IMR-90 (cell line): Measurements from ENCODE around the gene BRAF. TPM values are rescaled to one million over a fixed set of nuclear protein-coding genes. Genes with fewer than 3 reads are reported as not detected.

Experiments used
- ATAC-seq: fragments of 200-7000 bp; cut with Tn5 transposase; 2 replicates; pipeline ENCODE4 v1.9.1; 2020; ENCODE audit warnings: low read depth, mild to moderate bottlenecking, moderate library complexity
- BruUV-seq: library from RNA; stranded (reverse); fragments of 400-500 nt; replicated peaks from 2 replicates; lab custom pipeline; 2021; lab: Mats Ljungman, UMichigan
- CTCF ChIA-PET: fragments of 300-600 bp; formaldehyde crosslinking; extraction: SDS; loops from one replicate; lab custom pipeline; 2021; ENCODE audit warnings: antibody characterized with exemption; lab: Yijun Ruan, JAX
- POLR2A ChIA-PET: fragments of 300-600 bp; sonication (Branson Sonifier 250); formaldehyde crosslinking; loops from one replicate; lab custom pipeline; 2022; ENCODE audit warnings: antibody characterized with exemption; ENCODE audit not compliant: unreplicated experiment; lab: Charles Lee
- DNase-seq: peaks from one replicate; pipeline ENCODE4 v3.0.0; 2013
- H2AFZ ChIP-seq: replicated peaks from 2 replicates; pipeline ENCODE3; 2013; ENCODE audit warnings: low read length, mild to moderate bottlenecking; ENCODE audit not compliant: poor library complexity
- H2AK5ac ChIP-seq: 2 replicates; pipeline ENCODE4 v1.6.1; 2013; ENCODE audit warnings: low read depth, low read length, inconsistent platforms
- H2AK9ac ChIP-seq: replicated peaks from 2 replicates; pipeline ENCODE3; 2013; ENCODE audit warnings: mild to moderate bottlenecking, low read depth, low read length, moderate library complexity; ENCODE audit not compliant: poor library complexity
- H2BK120ac ChIP-seq: 2 replicates; pipeline ENCODE4 v1.6.1; 2013; ENCODE audit warnings: low read depth, low read length, inconsistent platforms
- H2BK15ac ChIP-seq: 3 replicates; pipeline ENCODE4 v1.6.1; 2013; ENCODE audit warnings: low read depth, low read length, inconsistent platforms
- H2BK20ac ChIP-seq: 2 replicates; pipeline ENCODE4 v1.6.1; 2013; ENCODE audit warnings: low read depth, mild to moderate bottlenecking, inconsistent platforms, low read length, moderate library complexity
- H2BK5ac ChIP-seq: 2 replicates; pipeline ENCODE4 v1.6.1; 2013; ENCODE audit warnings: mild to moderate bottlenecking, low read depth, low read length, inconsistent platforms; ENCODE audit not compliant: poor library complexity, severe bottlenecking
- H3K14ac ChIP-seq: replicated peaks from 2 replicates; pipeline ENCODE4 v1.6.1; 2013; ENCODE audit warnings: low read depth, low read length, inconsistent platforms
- H3K18ac ChIP-seq: 2 replicates; pipeline ENCODE4 v1.6.1; 2013; ENCODE audit warnings: low read depth, low read length, control low read depth
- H3K23ac ChIP-seq: 2 replicates; pipeline ENCODE4 v1.6.1; 2013; ENCODE audit warnings: low read depth, low read length, inconsistent platforms
- H3K27ac ChIP-seq: 2 replicates; pipeline ENCODE4 v1.5.1; 2013; ENCODE audit warnings: mild to moderate bottlenecking, control low read depth, low read length; ENCODE audit not compliant: insufficient read depth
- H3K27me3 ChIP-seq: 2 replicates; pipeline ENCODE4 v1.6.1; 2013; ENCODE audit warnings: low read length; ENCODE audit not compliant: control insufficient read depth, insufficient read depth
- H3K36me3 ChIP-seq: 2 replicates; pipeline ENCODE4 v1.6.1; 2013; ENCODE audit warnings: low read length, mixed read lengths; ENCODE audit not compliant: control insufficient read depth, insufficient read depth
- H3K4ac ChIP-seq: 2 replicates; pipeline ENCODE4 v1.6.1; 2013; ENCODE audit warnings: low read depth, low read length, inconsistent platforms
- H3K4me1 ChIP-seq: 2 replicates; pipeline ENCODE4 v1.6.1; 2013; ENCODE audit warnings: low read length, mixed read lengths; ENCODE audit not compliant: control insufficient read depth, insufficient read depth
- H3K4me2 ChIP-seq: 2 replicates; pipeline ENCODE4 v1.6.1; 2013; ENCODE audit warnings: low read depth, mild to moderate bottlenecking, control low read depth, low read length, moderate library complexity
- H3K4me3 ChIP-seq: 2 replicates; pipeline ENCODE4 v1.5.1; 2013; ENCODE audit warnings: low read depth, mild to moderate bottlenecking, control low read depth, low read length, moderate library complexity; ENCODE audit not compliant: insufficient read depth
- H3K56ac ChIP-seq: 2 replicates; pipeline ENCODE4 v1.6.1; 2013; ENCODE audit warnings: low read length, inconsistent platforms; ENCODE audit not compliant: insufficient read depth; ENCODE audit errors: extremely low read depth
- H3K79me1 ChIP-seq, 2 experiments: 2 replicates each; pipeline ENCODE4 v1.6.1; 2013; ENCODE audit warnings: low read length in 2 of 2, inconsistent platforms in 1 of 2, low read depth in 1 of 2
- H3K9ac ChIP-seq: 2 replicates; pipeline ENCODE4 v1.6.1; 2013; ENCODE audit warnings: low read depth, low read length, control low read depth
- H3K9me1 ChIP-seq: 2 replicates; pipeline ENCODE4 v1.6.1; 2013; ENCODE audit warnings: low read length, inconsistent platforms; ENCODE audit not compliant: insufficient read depth
- H3K9me3 ChIP-seq: 2 replicates; pipeline ENCODE4 v1.6.1; 2013; ENCODE audit warnings: low read length; ENCODE audit not compliant: control insufficient read depth, insufficient read depth
- H4K20me1 ChIP-seq: 2 replicates; pipeline ENCODE4 v1.6.1; 2013; ENCODE audit warnings: low read length, inconsistent platforms; ENCODE audit not compliant: insufficient read depth
- H4K5ac ChIP-seq: 2 replicates; pipeline ENCODE4 v1.6.1; 2013; ENCODE audit warnings: mild to moderate bottlenecking, low read depth, low read length, control low read depth
- H4K8ac ChIP-seq, 2 experiments: 2 replicates each; pipeline ENCODE4 v1.6.1; 2013; ENCODE audit warnings: low read depth in 2 of 2, low read length in 2 of 2, control low read depth in 1 of 2, inconsistent platforms in 1 of 2
- H4K91ac ChIP-seq: 2 replicates; pipeline ENCODE4 v1.6.1; 2013; ENCODE audit warnings: low read depth, low read length, inconsistent platforms; ENCODE audit not compliant: insufficient read depth
- BHLHE40 ChIP-seq: fragments of 150-350 bp; IDR thresholded peaks from 2 replicates; pipeline ENCODE4 v1.6.1; 2016; ENCODE audit warnings: mild to moderate bottlenecking, low read depth, low read length
- CEBPB ChIP-seq: IDR thresholded peaks from 2 replicates; pipeline ENCODE4 v1.6.1; 2012; ENCODE audit warnings: low read depth, low read length, improper control_type of control experiment
- CHD1 ChIP-seq: IDR thresholded peaks from 2 replicates; pipeline ENCODE4 v1.6.1; 2012; ENCODE audit warnings: low read depth, low read length, improper control_type of control experiment
- CTCF ChIP-seq: conservative IDR thresholded peaks from 2 replicates; pipeline ENCODE4 v1.5.1; 2012; ENCODE audit warnings: mild to moderate bottlenecking, low read depth, low read length, improper control_type of control experiment
- ELK1 ChIP-seq: fragments of 150-350 bp; IDR thresholded peaks from 2 replicates; pipeline ENCODE4 v1.6.1; 2016; ENCODE audit warnings: low read depth, mild to moderate bottlenecking, low read length, moderate library complexity, borderline replicate concordance
- FOS ChIP-seq: fragments of 150-350 bp; IDR thresholded peaks from 2 replicates; pipeline ENCODE4 v1.6.1; 2016; ENCODE audit warnings: low read depth, low read length
- MAFK ChIP-seq: IDR thresholded peaks from 2 replicates; pipeline ENCODE4 v1.6.1; 2012; ENCODE audit warnings: low read depth, low read length, improper control_type of control experiment
- MAZ ChIP-seq: IDR thresholded peaks from 2 replicates; pipeline ENCODE4 v1.6.1; 2012; ENCODE audit warnings: low read depth, mild to moderate bottlenecking, low read length, improper control_type of control experiment, moderate library complexity, borderline replicate concordance
- MXI1 ChIP-seq: IDR thresholded peaks from 2 replicates; pipeline ENCODE4 v1.6.1; 2012; ENCODE audit warnings: low read depth, mild to moderate bottlenecking, low read length, moderate library complexity, borderline replicate concordance
- NFE2L2 ChIP-seq: fragments of 150-350 bp; IDR thresholded peaks from 2 replicates; pipeline ENCODE4 v1.6.1; 2016; ENCODE audit warnings: low read depth, mild to moderate bottlenecking, low read length
- POLR2A ChIP-seq: IDR thresholded peaks from 2 replicates; pipeline ENCODE4 v1.6.1; 2012; ENCODE audit warnings: mild to moderate bottlenecking, low read depth, low read length
- RAD21 ChIP-seq: IDR thresholded peaks from 2 replicates; pipeline ENCODE4 v1.6.1; 2012; ENCODE audit warnings: low read length, improper control_type of control experiment
- RCOR1 ChIP-seq: IDR thresholded peaks from 2 replicates; pipeline ENCODE4 v1.6.1; 2012; ENCODE audit warnings: mild to moderate bottlenecking, low read length, improper control_type of control experiment; ENCODE audit not compliant: insufficient replicate concordance
- SMC3 ChIP-seq: fragments of 150-350 bp; IDR thresholded peaks from 2 replicates; pipeline ENCODE4 v1.6.1; 2016; ENCODE audit warnings: low read depth, mild to moderate bottlenecking, antibody characterized with exemption, low read length, moderate library complexity
- USF2 ChIP-seq: fragments of 150-350 bp; IDR thresholded peaks from 2 replicates; pipeline ENCODE4 v1.6.1; 2017; ENCODE audit warnings: mild to moderate bottlenecking, antibody characterized with exemption, low read length, low read depth
- WGBS, 2 experiments: methylation state at CpG; one replicate each; pipeline versions ENCODE4 v1.1.5 to v1.1.7; 2013; ENCODE audit warnings: missing lambda C conversion rate in 2 of 2; ENCODE audit not compliant: insufficient read length in 1 of 2; ENCODE audit errors: extremely low coverage in 2 of 2; 5-methylcytosine and 5-hydroxymethylcytosine counted together
- dilution Hi-C: fragments of 300-500 bp; cut with HindIII; formaldehyde crosslinking; loops from one replicate; pipeline ENCODE4 v1.14.3; 2018; ENCODE audit warnings: low sequenced_read_pairs; ENCODE audit not compliant: unreplicated experiment
- in situ Hi-C: fragments of 300-500 bp; cut with MboI; formaldehyde crosslinking; loops from 3 replicates; pipeline ENCODE4 v1.14.3; 2019; ENCODE audit warnings: low sequenced_read_pairs, inconsistent platforms, mixed read lengths
- intact Hi-C: fragments of 100-400 bp; cut with micrococcal nuclease; formaldehyde crosslinking; loops from 2 replicates; pipeline ENCODE4 v1.10.0; 2022
- polyA plus RNA-seq, 3 experiments: library from polyadenylated mRNA; depleted of rRNA; stranded (reverse); fragments of >200 nt; gene quantifications; 2 replicates each; pipeline ENCODE4 v1.2.3, GENCODE V29; 2012; ENCODE audit warnings: low replicate concordance in 1 of 3
- total RNA-seq: library from RNA; depleted of rRNA; stranded (reverse); fragments of >200 nt; gene quantifications from 2 replicates; pipeline ENCODE4 v1.2.3, GENCODE V29; 2012

BRAF gene
- total and polyA plus RNA-seq, 2 of the 4 experiments (the other 2 are of a cell fraction) = 5.7 to 12.9 TPM

GRCh38 chr7:140923358-140924006, 1.2 kb downstream of the BRAF start:
- peak overlapping the region; percentile 46 for H3K4ac ChIP-seq
- H2BK20ac ChIP-seq = no peak overlapping the region
- ChIA-PET CTCF (interaction anchor here (0.6 to 1.5 kb wide), 2 partner anchors 112 to 113 kb away, joined by 3 read pairs; no protein-coding TSS in a partner anchor), POLR2A (no interaction called here)
- H3K9me3 ChIP-seq = no peaks in the 10 kb centered on the region
- H2BK5ac ChIP-seq = peak overlapping the region; percentile 80
- H3K79me1 ChIP-seq = peaks cover 10 to 14% of the 10 kb centered on the region in 2 experiments
- peak overlapping the region; percentile 99 for H3K4me3 ChIP-seq
- intact Hi-C loops (loop anchor here (1.0 to 10.0 kb wide), 3 partner anchors 51 to 229 kb away; partner anchors contain the start of gene NDUFB2), dilution Hi-C loops (no loop called here), in situ Hi-C loops (no loop called here)
- H3K4me1 ChIP-seq = no peaks in the 10 kb centered on the region
- peak overlapping the region; percentile 63; the same call in 1 of the 2 replicates for H3K23ac ChIP-seq
- no peak overlapping the region for H2AK9ac ChIP-seq
- peak overlapping the region; percentile 95 for H2AFZ ChIP-seq
- no peak overlapping the region for H2BK15ac ChIP-seq
- no peaks in the 10 kb centered on the region for H3K36me3 ChIP-seq
- peak overlapping the region; percentile 7; the same call in 1 of the 2 replicates for H3K18ac ChIP-seq
- H4K91ac ChIP-seq = no peak overlapping the region; the same call in 1 of the 2 replicates
- no peak overlapping the region for H4K5ac ChIP-seq
- no peaks in the 10 kb centered on the region; the same call in 1 of the 2 replicates for H3K27me3 ChIP-seq
- peaks cover 25% of the 10 kb centered on the region for H4K20me1 ChIP-seq
- H2BK120ac ChIP-seq = no peak overlapping the region
- WGBS, 2 experiments = 0% methylated on average over 8 of the region's 11 CpGs; no CpG with 5 or more reads in 1 of the 2 experiments
- BruUV-seq = no TSS peak
- no peak overlapping the region; a peak in 1 of 4 replicates for H4K8ac ChIP-seq
- H3K9ac ChIP-seq = peak overlapping the region; percentile 92
- no peak for DNase-seq
- peak; percentile 19; the same call in 1 of the 2 replicates for ATAC-seq
- peak overlapping the region; percentile 14 for H3K27ac ChIP-seq
- no peak overlapping the region for H2AK5ac ChIP-seq
- peak overlapping the region; percentile 66 for H3K14ac ChIP-seq
- H3K9me1 ChIP-seq = no peaks in the 10 kb centered on the region
- H3K4me2 ChIP-seq = peak overlapping the region; percentile 89
- H3K56ac ChIP-seq = peak overlapping the region; percentile 1; the same call in 1 of the 2 replicates
- TF ChIP-seq USF2 (no peak), RCOR1 (no peak), ELK1 (no peak), CTCF (no peak), CEBPB (no peak), SMC3 (no peak), MAFK (no peak), MAZ (no peak), NFE2L2 (no peak), BHLHE40 (no peak), CHD1 (no peak), RAD21 (no peak), FOS (no peak), POLR2A (no peak), MXI1 (no peak)
